ENCODE measurements around the gene SMCO3. TPM values are rescaled to one million over a fixed set of nuclear protein-coding genes. Genes with fewer than 3 reads are reported as not detected.

SMCO3 gene
- total RNA-seq, 1 experiment from 2014 or later: not detected

GRCh38 chr12:14860490-14860889 is 46.5 kb upstream of the SMCO3 start:
- no peak overlapping the region for H3K27ac ChIP-seq (ENCODE audit: low read depth, low read length)
- H3K9me3 ChIP-seq (ENCODE audit: control insufficient read depth in 1 of 2, insufficient read depth in 1 of 2, low read depth in 1 of 2, low read length in 2 of 2): no peaks in the 10 kb centered on the region
- ChIA-PET RAD21 (ENCODE audit: low non-redundant PET in 1 of 2, low total read pairs in 2 of 2, uncharacterized antibody in 2 of 2, unreplicated experiment in 2 of 2) (no interaction called here), CTCF (no interaction called here), POLR2A (no interaction called here)
- H3K4me3 ChIP-seq (replicated peaks in 1 of 2; ENCODE audit: low read depth in 1 of 2, low read length in 2 of 2): no peak overlapping the region
- no peak for TF ChIP-seq SIN3A (IDR thresholded peaks at IDR 0.05; ENCODE audit: low read depth)
- no peak for TF ChIP-seq ZNF274 (IDR thresholded peaks at IDR 0.05; ENCODE audit: low read depth, low read length)
- TF ChIP-seq ATF3 (IDR thresholded peaks at IDR 0.05): no peak
- TF ChIP-seq CBX3 (IDR thresholded peaks at IDR 0.05; ENCODE audit: low read depth): no peak
- TF ChIP-seq ZBTB33 (IDR thresholded peaks at IDR 0.05; ENCODE audit: extremely low read depth, insufficient replicate concordance, low read length): no peak
- TF ChIP-seq EGR1 (IDR thresholded peaks at IDR 0.05; ENCODE audit: low read depth): no peak
- no peak for TF ChIP-seq FOSL1 (IDR thresholded peaks at IDR 0.05; ENCODE audit: low read depth)
- TF ChIP-seq EZH2 (IDR thresholded peaks at IDR 0.05): no peak
- no peak for TF ChIP-seq ZFX (IDR thresholded peaks at IDR 0.05)
- TF ChIP-seq POLR2A (IDR thresholded peaks at IDR 0.05; ENCODE audit: borderline replicate concordance, extremely low read depth, insufficient read depth, insufficient read length): no peak
- no peak for TF ChIP-seq JUND (IDR thresholded peaks at IDR 0.05)
- no peak for TF ChIP-seq SP1 (IDR thresholded peaks at IDR 0.05; ENCODE audit: low read depth)
- TF ChIP-seq RAD21 (IDR thresholded peaks at IDR 0.05; ENCODE audit: low read depth): no peak
- TF ChIP-seq CEBPB (IDR thresholded peaks at IDR 0.05; ENCODE audit: low read depth): no peak
- TF ChIP-seq ELF1 (IDR thresholded peaks at IDR 0.05; ENCODE audit: borderline replicate concordance, low read depth): no peak
- no peak for TF ChIP-seq CTCF (IDR thresholded peaks at IDR 0.05 in 2 of 3, conservative IDR thresholded peaks at IDR 0.05 in 1 of 3; ENCODE audit: borderline replicate concordance in 1 of 3, insufficient read depth in 1 of 3, low read depth in 2 of 3, low read length in 2 of 3)
- BruUV-seq (replicated peaks): no TSS peak
- no peak overlapping the region for H3K9ac ChIP-seq (ENCODE audit: low read length)
- no peak overlapping the region for H2AFZ ChIP-seq (ENCODE audit: low read depth, low read length, poor library complexity, severe bottlenecking)
- H4K20me1 ChIP-seq (ENCODE audit: insufficient read depth): no peaks in the 10 kb centered on the region
- ATAC-seq (no peak), DNase-seq (ENCODE audit: low read depth, low spot score) (no peak)
- no peaks in the 10 kb centered on the region for H3K79me2 ChIP-seq (ENCODE audit: insufficient read depth, low read length)
- H3K9me2 ChIP-seq (ENCODE audit: insufficient read depth): no peaks in the 10 kb centered on the region
- H3K4me1 ChIP-seq (ENCODE audit: control insufficient read depth in 1 of 2, insufficient read depth in 2 of 2, low read length in 2 of 2): no peaks in the 10 kb centered on the region
- no peak overlapping the region for H3K4me2 ChIP-seq (ENCODE audit: low read length)
- H3K36me3 ChIP-seq (ENCODE audit: control insufficient read depth in 1 of 2, insufficient read depth in 2 of 2, low read length in 2 of 2): no peaks in the 10 kb centered on the region
- H3K27me3 ChIP-seq (ENCODE audit: insufficient read depth, low read length): no peaks in the 10 kb centered on the region
- intact Hi-C loops (cut with micrococcal nuclease): no loop called here
